GM19025 (cell line): ENCODE measurements around the gene ROPN1B.
"Not testable (repeated sequence)": the region's sequence is repeated elsewhere in the genome, so short reads cannot be mapped to it uniquely, and the experiment has no call there.

ENCODE experiments used
- ATAC-seq: cut with Tn5 transposase; IDR thresholded peaks from one replicate; pipeline ENCODE4 v1.9.1; 2021; ENCODE audit warnings: mild to moderate bottlenecking, low read depth, moderate library complexity; ENCODE audit not compliant: unreplicated experiment

ROPN1B gene

GRCh38 chr3:125957674-125958510, 11.1 kb upstream of the ROPN1B start:
- no peak for ATAC-seq

DNA sequence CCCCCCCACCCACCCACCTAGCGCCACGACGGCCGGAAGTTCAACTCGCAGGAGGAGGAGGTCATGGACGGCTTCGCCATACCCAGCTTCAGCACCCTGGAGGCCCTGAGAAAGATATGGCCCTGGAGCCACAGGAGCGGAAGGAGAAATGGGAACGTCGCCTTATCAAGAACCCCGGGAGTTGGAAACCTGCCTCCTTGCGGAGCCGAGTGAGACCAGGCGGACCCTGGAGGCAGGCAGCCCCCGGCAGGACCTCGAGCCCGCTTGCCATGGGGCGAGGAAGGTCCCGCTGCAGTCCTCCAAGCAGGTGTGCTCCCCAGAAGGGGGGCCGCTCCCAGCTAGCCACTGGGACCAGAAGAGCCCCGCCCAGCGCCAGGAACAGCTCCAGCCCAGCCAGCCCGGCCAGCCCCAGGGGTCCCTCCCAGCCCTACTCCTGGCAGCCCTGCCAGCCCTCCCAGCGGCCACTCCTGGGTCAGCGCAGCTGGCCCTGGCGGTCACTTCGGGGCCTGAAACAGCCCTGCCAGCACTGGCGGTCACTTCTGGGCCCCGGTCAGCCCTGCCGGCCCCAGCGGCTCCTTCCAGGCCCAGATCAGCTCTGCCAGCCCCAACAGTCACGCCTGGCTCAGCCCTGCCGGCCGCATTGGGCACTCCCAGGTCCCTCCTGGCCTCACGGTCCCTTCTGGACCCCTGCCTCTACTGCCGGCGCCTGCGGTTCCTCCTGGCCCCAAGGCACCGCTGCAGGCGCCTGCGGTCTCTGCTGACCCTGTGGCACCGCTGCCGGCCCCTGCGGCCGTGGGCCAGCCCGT, 10.3 kb upstream of the ROPN1B start:
- ATAC-seq: no peak

DNA sequence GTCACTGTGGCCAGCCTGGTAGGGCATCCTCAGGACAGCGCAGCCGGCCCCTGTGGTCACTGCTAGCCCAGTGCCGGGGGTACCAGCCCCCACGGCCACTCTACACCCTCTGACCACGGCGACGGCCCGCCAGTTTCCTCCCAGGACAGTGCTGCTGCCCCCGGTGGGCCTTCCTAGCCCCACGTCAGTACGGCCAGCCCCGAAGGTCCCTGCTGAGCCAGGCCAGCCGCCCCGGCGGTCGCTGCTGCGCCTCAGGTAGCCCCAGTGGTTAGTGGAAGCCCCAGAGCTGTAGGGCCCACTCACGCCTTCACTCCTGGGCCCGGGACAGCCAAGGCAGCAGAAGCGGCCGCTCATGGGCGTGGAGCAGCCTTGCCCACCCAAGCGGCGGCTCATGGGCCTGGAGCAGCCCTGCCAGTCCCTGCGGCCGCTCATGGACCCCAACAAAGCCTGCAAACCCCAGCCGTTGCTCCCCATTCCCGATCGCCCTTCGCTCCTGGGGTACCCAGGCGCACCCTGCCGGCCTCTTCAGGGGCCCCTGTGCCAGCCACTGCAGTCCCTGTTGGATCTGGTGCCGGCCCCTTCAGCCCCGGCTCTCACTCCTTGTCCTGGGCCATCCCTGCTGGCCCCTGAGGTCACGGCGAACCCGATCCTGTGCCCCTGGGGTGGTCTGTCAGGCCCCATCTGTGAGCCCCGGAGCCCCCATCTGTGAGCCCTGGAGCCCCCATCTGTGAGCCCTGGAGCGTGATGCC, 9.5 kb upstream of the ROPN1B start:
- ATAC-seq: no peak

GRCh38 chr3:125960066-125960424, 8.9 kb upstream of the ROPN1B start:
- no peak for ATAC-seq

DNA sequence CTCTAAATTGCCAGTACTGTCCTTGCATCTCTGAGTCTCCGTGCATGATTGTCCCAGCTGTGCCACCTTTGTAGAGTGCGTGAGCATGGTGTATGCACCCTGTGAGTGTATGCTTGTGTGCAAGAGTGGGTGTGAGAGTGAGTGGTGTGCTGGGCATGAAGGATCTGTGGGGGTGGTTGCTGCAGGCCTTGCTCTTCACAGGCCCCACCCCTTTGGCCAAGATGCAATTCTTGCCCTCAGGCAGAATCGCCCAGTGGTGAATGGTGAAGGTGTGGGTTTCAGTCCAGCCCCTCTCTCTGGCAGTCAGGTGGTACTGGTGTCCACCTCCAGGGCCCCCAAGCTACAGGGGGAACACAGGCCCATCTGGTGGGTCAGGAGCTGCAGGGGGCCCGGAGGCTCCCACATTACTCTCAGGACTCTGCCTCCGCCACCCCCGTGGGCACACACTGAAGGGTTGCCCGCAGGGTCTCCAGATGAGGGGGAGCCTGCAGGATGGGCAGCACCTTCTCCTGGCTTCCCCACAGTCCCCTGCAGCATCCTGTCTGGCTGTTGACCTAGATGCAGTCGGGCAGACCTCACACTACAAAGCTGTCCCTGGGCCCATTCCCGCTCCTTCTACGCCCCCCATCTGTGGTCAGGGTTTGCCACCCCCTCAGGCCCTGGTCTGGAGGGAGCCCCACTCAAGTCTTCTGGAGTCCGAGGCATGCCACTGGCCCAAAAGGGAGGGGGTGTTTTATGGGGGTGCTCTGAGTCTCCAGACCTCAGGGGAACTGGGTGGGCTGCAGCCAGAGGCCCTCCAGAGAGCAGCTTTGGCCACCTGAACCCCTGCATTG, 8.3 kb upstream of the ROPN1B start:
- ATAC-seq: no peak

- no peak for ATAC-seq
These were observed 7.7 kb upstream of the ROPN1B start for GRCh38 chr3:125961289-125961589.

- not testable (repeated sequence) for ATAC-seq
These were observed 5.1 kb upstream of the ROPN1B start for GRCh38 chr3:125963834-125964233.

DNA sequence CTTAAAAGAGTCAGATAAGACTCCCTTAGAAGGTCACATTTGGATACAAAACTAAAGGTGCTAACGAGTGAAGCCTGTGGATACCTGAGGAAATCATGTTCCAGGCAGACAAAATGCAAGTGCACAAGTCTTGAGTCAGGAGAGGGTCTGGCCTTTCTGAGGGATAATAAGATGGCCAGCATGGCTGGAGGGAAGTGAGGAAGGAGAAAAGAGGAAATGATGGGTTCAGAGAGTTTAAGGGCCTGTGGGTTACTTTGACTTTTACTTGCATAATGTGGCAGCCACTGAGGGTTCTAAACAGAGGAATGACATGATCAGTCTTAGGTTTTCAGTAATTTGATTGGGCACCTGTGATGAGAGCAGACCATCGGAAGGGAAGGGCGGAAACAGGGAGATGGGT, 3.5 kb upstream of the ROPN1B start:
- no peak for ATAC-seq

DNA sequence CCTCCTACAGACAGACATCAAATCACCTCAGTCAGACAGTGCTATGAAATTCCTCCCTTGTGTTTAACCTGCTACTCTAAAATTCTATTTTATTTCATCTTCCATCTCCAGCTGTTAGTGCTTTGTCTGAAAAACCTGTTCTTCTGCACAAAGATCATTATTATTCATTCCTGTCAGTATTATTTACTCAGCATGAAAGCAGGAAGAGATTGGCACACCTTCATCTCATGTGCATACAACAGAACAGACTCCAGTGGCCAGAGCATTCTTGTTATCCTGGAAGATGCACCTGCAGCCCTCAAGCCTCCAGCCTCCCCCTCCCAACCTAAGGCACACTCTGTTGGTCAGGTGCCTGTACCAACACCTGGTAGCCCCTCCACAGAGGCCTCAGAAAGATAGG, 1.8 kb upstream of the ROPN1B start:
- ATAC-seq: no peak

DNA sequence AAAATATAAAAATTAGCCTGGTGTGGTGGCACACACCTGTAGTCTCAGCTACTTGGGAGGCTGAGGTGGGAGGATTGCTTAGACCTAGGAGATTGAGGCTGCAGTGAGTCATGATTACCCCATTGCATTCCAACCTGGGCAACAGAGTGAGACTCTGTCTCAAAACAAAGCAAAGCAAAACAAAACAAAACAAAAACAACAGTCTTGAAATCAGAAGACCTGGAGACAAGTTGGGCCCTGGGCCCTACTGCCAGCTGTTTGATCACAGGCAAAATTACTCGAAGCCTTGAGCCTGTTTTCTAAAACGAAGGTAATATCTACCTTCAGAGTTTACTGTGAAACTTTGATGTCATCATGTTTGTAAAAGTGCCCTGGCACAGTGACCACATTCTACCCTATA, 857 bp upstream of the ROPN1B start:
- not testable (repeated sequence) for ATAC-seq

- ATAC-seq: not testable (repeated sequence)
These were observed 3.3 kb downstream of the ROPN1B start for GRCh38 chr3:125971997-125972944.

GRCh38 chr3:125975245-125976002, 6.4 kb downstream of the ROPN1B start:
- ATAC-seq: not testable (repeated sequence)

DNA sequence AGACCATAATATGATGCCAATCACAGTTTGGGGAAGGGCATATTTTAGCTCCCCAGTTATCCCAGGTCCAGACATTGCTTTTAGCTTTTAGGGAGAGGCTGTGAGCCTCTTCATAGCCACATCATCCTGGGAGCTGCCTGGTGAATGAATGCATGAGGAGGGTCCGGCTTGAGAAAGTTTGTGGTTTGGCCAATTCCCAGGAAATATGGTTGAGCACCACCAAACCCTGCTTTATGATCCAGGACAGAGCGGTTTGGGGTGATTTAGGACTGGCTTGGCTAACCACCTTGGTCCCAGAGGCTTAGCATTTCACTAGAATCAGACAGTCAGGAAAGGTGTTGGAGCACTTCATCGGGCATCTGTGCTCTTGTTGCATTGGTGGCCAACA, 7.0 kb downstream of the ROPN1B start:
- not testable (repeated sequence) for ATAC-seq

DNA sequence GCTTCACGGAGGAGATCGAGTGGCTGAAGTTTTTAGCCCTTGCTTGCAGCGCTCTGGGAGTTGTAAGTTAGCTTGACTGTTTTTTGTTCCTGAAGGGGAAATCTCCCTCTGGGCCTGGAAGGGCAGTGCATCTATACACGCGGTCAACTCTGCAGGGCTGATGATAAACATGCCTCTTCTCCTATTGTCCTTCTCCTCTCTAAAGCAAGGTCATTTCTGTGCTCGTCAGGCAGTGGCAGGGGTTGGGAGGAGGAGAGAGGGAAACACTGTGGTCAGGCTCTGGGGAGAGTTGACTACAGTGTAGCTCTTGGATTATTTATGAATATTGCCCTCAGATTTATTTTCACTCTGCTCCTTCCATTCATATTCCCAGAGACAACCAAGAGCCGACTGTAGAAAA, 8.1 kb downstream of the ROPN1B start:
- ATAC-seq: not testable (repeated sequence)

GRCh38 chr3:125984951-125985350, 16.0 kb downstream of the ROPN1B start:
- not testable (repeated sequence) for ATAC-seq

DNA sequence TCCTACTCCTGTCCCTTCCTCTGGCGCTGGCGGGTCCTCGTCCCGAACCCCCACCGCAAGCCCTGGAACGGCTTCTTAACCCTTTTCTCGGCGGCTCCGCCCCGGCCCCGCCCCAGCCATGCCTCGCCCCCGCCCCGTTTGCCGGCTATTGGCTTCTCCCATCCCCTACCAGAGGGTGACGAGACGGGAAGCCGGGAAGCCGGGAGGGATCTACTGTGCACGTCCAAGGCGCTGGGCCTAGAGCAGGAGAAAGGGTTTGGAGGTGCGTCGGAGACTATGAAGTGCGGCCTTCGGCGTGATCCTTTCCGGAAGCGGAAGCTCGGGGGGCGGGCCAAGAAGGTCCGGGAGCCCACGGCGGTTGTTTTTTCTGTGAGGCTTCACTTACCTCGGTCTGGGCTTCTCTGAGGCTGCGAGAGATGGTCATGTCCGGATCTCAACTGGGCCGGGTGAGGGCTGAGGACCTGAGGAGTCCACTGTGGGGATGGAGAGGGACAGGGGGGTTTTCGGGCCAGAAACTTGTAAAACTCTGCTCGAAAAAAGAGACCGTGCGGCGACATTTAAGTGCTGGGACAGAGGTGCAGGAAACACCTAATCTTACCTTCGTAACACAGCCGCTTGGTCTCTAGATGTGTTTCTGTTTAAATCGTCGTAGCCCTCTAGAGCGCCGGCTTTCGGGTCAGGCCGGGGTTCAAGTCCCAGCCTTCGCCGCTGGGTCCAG, 21.4 kb downstream of the ROPN1B start:
- ATAC-seq: peak; percentile 94

GRCh38 chr3:125996751-125997150, 27.8 kb downstream of the ROPN1B start:
- ATAC-seq: not testable (repeated sequence)

- no peak for ATAC-seq
These were observed 33.2 kb downstream of the ROPN1B start for GRCh38 chr3:126002189-126002588.
